ENCODE measurements around the gene TIMM29.

DNA sequence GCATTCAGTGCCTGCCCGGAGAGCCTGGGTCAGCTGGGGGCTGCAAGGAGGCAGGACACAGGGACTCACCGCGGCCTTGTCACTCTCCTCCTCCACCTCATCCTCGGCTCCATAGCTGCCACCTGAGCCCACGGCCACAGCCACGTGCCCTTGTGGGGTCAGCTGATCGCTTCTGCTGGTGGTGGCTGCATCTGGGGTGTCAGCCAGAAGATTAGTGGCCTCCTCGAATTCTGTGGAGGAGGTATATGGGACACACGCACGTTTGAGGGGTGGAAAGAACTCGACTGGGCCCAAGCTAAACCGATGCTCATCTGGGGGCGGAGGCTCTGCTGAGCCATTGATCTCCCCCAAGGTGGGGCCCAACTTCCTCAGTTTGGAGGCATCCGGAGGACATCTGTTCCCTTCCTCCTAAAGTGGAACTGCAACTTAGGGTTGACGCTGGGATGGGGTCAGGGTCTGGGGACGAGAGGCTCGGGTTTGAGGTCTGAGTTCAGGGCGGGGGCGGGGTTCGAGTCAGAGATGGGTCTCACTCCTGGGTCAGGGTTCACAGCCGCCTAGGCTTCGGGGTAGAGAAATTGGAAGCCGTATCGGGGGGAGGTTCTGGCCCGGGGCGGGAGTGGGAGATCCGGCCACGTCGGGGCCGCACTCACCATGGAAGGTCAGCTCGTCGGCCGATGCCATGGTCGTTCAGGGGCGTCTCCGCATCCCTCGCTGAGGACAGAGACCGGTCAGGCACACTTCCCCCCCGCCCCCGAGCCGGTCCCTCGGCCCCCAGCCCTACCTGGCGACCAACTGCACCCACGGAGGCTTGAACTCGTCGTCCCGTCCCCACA, 665 bp upstream of the TIMM29 start:
- TF ChIP-seq, protein P1, sequence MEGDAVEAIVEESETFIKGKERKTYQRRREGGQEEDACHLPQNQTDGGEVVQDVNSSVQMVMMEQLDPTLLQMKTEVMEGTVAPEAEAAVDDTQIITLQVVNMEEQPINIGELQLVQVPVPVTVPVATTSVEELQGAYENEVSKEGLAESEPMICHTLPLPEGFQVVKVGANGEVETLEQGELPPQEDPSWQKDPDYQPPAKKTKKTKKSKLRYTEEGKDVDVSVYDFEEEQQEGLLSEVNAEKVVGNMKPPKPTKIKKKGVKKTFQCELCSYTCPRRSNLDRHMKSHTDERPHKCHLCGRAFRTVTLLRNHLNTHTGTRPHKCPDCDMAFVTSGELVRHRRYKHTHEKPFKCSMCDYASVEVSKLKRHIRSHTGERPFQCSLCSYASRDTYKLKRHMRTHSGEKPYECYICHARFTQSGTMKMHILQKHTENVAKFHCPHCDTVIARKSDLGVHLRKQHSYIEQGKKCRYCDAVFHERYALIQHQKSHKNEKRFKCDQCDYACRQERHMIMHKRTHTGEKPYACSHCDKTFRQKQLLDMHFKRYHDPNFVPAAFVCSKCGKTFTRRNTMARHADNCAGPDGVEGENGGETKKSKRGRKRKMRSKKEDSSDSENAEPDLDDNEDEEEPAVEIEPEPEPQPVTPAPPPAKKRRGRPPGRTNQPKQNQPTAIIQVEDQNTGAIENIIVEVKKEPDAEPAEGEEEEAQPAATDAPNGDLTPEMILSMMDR (conservative IDR thresholded peaks at IDR 0.05 in 1 of 2, IDR thresholded peaks at IDR 0.05 in 1 of 2; ENCODE audit: extremely low read depth in 1 of 2, insufficient read depth in 1 of 2, low read depth in 1 of 2, low read length in 2 of 2): no peak
- no peak for TF ChIP-seq EZH2 (IDR thresholded peaks at IDR 0.05; ENCODE audit: borderline replicate concordance, low read length)
